Esophagus (tissue), 2 donors: ENCODE results near the gene CRKL. TPM values are rescaled to one million over a fixed set of nuclear protein-coding genes. Genes with fewer than 3 reads are reported as not detected.

Experiments used
- H3K27ac ChIP-seq, 2 donors: one replicate each; pipeline ENCODE4 v1.5.1; 2013; ENCODE audit warnings: low read depth in 2 of 2, mild to moderate bottlenecking in 2 of 2, inconsistent platforms in 1 of 2, low read length in 1 of 2, moderate library complexity in 1 of 2
- H3K27me3 ChIP-seq, 2 donors: one replicate each; pipeline ENCODE4 v1.6.1; 2013; ENCODE audit warnings: low read length in 2 of 2, control low read depth in 1 of 2, mild to moderate bottlenecking in 1 of 2; ENCODE audit not compliant: insufficient read depth in 2 of 2, control insufficient read depth in 1 of 2
- H3K36me3 ChIP-seq, 2 donors: one replicate each; pipeline ENCODE4 v1.6.1; 2013; ENCODE audit warnings: low read length in 1 of 2; ENCODE audit not compliant: control insufficient read depth in 2 of 2, insufficient read depth in 2 of 2
- H3K4me1 ChIP-seq, 2 donors: one replicate each; pipeline ENCODE4 v1.6.1; 2013; ENCODE audit warnings: low read length in 1 of 2; ENCODE audit not compliant: control insufficient read depth in 2 of 2, insufficient read depth in 2 of 2
- H3K4me3 ChIP-seq, 2 donors: one replicate each; pipeline ENCODE4 v1.5.1; 2013; ENCODE audit warnings: low read length in 2 of 2, mild to moderate bottlenecking in 2 of 2, low read depth in 1 of 2, moderate library complexity in 1 of 2
- H3K9me3 ChIP-seq, 2 donors: one replicate each; pipeline ENCODE4 v1.6.1; 2013; ENCODE audit warnings: mild to moderate bottlenecking in 2 of 2, low read depth in 1 of 2, low read length in 1 of 2, moderate library complexity in 1 of 2; ENCODE audit not compliant: control insufficient read depth in 2 of 2, insufficient read depth in 1 of 2
- WGBS, 2 donors: extraction: QIAGEN DNeasy Blood & Tissue Kit; methylation state at CpG; one replicate each; pipeline ENCODE4 v1.1.7; 2013; 5-methylcytosine and 5-hydroxymethylcytosine counted together
- polyA plus RNA-seq, 2 donors: library from polyadenylated mRNA; stranded (reverse); fragments of 200-250 nt; gene quantifications; one replicate each; pipeline ENCODE4 v1.2.3, GENCODE V29; 2013
- donor health status: healthy with polysubstance abuse.
- donor health status: Bipolar disorder and iron deficiency.

The CRKL gene
- polyA plus RNA-seq, result 10 to 100 TPM; 17.6 to 18.7 TPM

DNA sequence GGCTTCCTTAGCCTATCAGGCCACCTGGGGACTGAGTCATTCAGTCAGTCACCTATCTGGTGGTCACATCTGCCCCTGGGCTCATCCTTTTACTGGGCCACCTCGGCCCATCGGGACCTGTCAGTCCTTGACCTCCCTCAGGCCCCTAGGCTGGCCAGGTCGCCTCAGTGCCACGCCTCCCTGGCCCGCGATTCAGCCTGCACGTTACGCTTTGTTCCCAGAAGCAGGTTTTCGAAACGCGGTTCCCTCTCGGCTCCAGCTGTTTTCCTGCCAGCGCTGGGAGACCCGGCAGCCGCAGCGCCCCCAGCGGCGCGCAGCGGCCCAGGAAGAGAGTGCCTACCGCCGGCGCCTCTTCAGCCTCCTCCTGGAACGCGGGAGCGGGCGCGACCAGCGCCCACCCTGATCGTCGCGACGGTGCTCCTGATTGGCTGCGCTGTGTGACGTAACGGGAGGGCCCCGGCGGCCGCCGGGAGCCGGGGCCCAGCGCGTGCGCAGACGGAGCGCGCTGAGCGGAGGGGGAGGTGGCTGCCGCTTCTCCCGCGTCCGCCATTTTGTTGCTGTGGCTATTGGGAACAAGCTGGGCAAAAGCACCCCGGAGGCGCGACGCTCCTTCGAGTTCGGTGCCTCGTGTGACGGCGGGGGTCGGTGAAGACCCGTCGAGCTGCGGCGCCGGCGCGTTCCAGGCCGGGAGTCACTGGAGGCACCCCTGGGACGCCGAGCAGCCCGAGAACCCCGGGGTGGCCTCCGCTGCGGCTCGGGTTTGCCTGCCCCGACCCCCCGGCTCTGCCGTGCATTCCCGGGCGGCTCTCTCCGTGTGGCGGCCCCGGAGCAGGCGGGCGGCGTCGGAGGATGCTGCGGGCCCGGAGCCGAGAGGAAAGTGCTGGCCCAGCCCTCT is at the start of gene CRKL:
TSS of gene CRKL (plus strand) at position 492 of the 895 bp plus-strand sequence. CDS start 528 bp downstream, outside the sequence.
- 0% methylated on average over 92 of the region's 92 CpGs for WGBS, 2 donors
- Histone ChIP-seq H3K36me3 (no peaks in the 10 kb centered on the region), H3K27ac (peak within 1 kb of the TSS; percentile 98), H3K4me3 (peak within 1 kb of the TSS; percentile 96 to 100), H3K9me3 (no peaks in the 10 kb centered on the region), H3K4me1 (peaks cover 2 to 3% of the 10 kb centered on the region in 2 donors), H3K27me3 (no peaks in the 10 kb centered on the region)

GRCh38 chr22:20868025-20868962 is 48.9 kb upstream of the CRKL start:
- 76 to 77% methylated on average over 7 of the region's 7 CpGs for WGBS, 2 donors
- Histone ChIP-seq H3K36me3 (peaks cover 0 to 13% of the 10 kb centered on the region in 2 donors), H3K9me3 (no peaks in the 10 kb centered on the region), H3K27me3 (no peaks in the 10 kb centered on the region), H3K4me3 (no peak overlapping the region), H3K4me1 (peaks cover 0 to 3% of the 10 kb centered on the region in 2 donors), H3K27ac (peak overlapping the region; percentile 25 to 33)

GRCh38 chr22:20869234-20869633 is 48.0 kb upstream of the CRKL start:
- Histone ChIP-seq H3K4me3 (no peak overlapping the region), H3K4me1 (peaks cover 0 to 3% of the 10 kb centered on the region in 2 donors), H3K27ac (no peak overlapping the region), H3K36me3 (peaks cover 0 to 12% of the 10 kb centered on the region in 2 donors), H3K9me3 (no peaks in the 10 kb centered on the region), H3K27me3 (no peaks in the 10 kb centered on the region)
- 95 to 100% methylated on average over 2 of the region's 2 CpGs for WGBS, 2 donors

DNA sequence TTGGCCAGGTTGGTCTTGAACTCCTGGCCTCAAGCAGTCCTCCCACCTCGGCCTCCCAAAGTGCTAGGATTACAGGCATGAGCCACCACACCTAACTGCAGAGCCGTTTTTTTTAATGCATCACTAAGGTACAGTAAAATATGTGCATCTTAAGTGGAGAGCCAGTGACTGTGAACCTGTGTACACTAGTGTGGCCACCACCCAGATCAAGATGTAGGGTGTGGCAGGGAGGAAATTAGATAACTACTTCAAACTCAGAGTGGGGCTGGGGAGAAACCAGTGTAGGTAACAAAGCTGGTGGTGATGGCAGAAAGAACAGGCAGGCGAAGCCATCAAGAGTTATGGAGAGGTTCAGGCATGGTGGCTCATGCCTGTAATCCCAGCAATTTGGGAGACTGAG is 44.0 kb upstream of the CRKL start:
- no peak overlapping the region for H3K27ac ChIP-seq
- 94 to 95% methylated on average over 3 of the region's 3 CpGs for WGBS, 2 donors
- peaks cover 0 to 7% of the 10 kb centered on the region in 2 donors for H3K36me3 ChIP-seq
- H3K4me3 ChIP-seq, result no peak overlapping the region
- H3K27me3 ChIP-seq, result no peaks in the 10 kb centered on the region
- no peaks in the 10 kb centered on the region for H3K4me1 ChIP-seq
- H3K9me3 ChIP-seq, result no peaks in the 10 kb centered on the region

DNA sequence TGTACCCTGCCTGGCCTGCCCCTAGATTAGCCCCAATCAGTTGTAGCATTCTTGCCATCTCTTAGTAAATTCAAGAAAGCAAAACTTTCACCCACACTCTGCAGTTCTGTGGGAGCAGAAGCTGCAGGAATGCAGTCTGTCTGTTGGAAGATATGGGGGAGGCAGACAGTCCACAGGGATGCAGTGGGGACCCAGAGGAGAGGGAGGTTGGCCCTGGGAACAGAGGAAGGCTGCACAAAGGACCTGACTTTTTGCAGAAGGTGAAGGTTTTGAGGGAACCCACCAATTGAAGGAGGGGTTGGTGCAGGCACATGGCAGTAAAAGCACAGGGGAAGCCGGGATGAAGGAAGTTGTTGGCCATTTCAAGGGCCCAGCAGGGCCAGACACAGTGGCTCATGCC is 41.9 kb upstream of the CRKL start:
- no peak overlapping the region for H3K4me3 ChIP-seq
- no peaks in the 10 kb centered on the region for H3K9me3 ChIP-seq
- H3K27me3 ChIP-seq, result no peaks in the 10 kb centered on the region
- H3K36me3 ChIP-seq, result peaks cover 0 to 5% of the 10 kb centered on the region in 2 donors
- no peak overlapping the region for H3K27ac ChIP-seq
- no peaks in the 10 kb centered on the region for H3K4me1 ChIP-seq
- 82 to 85% methylated on average over 1 of the region's 1 CpG for WGBS, 2 donors

DNA sequence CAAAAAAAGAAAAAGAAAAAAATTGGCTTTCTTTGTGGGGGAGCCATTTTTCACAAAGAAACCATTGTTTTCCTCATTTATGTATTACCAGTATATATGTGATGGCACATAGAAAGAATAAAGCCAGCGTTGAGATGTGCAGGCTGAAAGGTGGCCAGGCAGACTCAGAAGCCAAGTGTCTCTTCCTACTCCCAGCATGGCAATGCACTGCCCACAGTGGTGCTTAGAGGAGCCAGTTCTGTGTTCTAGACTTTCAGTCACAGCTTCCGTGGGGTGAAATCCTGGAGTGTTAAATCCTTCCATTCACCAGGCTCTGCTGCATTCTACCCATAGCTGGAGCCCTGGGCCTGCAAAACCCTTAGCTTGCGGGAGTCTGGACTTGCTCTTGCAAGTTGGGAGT is 39.5 kb upstream of the CRKL start:
- H3K27ac ChIP-seq, result no peak overlapping the region
- H3K9me3 ChIP-seq, result no peaks in the 10 kb centered on the region
- 95% methylated on average over 3 of the region's 3 CpGs for WGBS, 2 donors
- no peaks in the 10 kb centered on the region for H3K4me1 ChIP-seq
- peaks cover 5 to 10% of the 10 kb centered on the region in 2 donors for H3K36me3 ChIP-seq
- H3K4me3 ChIP-seq, result no peak overlapping the region
- no peaks in the 10 kb centered on the region for H3K27me3 ChIP-seq

DNA sequence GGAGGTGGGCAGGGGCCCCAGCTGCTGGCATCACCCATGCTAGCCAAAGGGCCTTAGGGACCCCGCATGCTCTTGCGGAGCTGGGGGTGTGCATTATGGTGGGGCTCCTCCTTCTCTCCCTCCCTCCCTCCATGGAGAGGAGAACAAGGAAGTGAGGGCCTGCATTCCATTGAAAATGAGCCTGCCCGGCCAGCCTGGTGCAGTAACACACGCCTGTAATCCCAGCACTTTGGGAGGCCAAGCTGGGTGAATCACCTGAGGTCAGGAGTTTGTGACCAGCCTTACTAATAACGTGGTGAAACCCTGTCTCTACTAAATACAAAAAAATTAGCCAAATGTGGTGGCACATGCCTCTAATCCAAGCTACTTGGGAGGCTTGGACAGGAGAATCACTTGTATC is 36.0 kb upstream of the CRKL start:
- Histone ChIP-seq H3K27me3 (no peaks in the 10 kb centered on the region), H3K36me3 (peaks cover 5 to 15% of the 10 kb centered on the region in 2 donors), H3K4me3 (no peak overlapping the region), H3K9me3 (no peaks in the 10 kb centered on the region), H3K4me1 (no peaks in the 10 kb centered on the region), H3K27ac (peak overlapping the region in 1 of 2 donors; percentile 23)
- 72 to 73% methylated on average over 5 of the region's 5 CpGs for WGBS, 2 donors

GRCh38 chr22:20881869-20882815 is 35.1 kb upstream of the CRKL start:
- WGBS, 2 donors, result 86 to 90% methylated on average over 9 of the region's 9 CpGs
- no peaks in the 10 kb centered on the region for H3K9me3 ChIP-seq
- H3K4me1 ChIP-seq, result no peaks in the 10 kb centered on the region
- H3K27me3 ChIP-seq, result no peaks in the 10 kb centered on the region
- H3K27ac ChIP-seq, result no peak overlapping the region
- no peak overlapping the region for H3K4me3 ChIP-seq
- H3K36me3 ChIP-seq, result peaks cover 5 to 15% of the 10 kb centered on the region in 2 donors
